Spleen (tissue), 7 donors: ENCODE measurements around the gene SERTAD3.

Experiments used
- CTCF ChIP-seq, 11 experiments: fragments of 200-600 bp in 7 of 11; fragments of 450-650 bp in 4 of 11; sonication (generic) in 4 of 11; IDR thresholded peaks in 8 of 11; conservative IDR thresholded peaks in 3 of 11; 1 replicate in 7 of 11; 2 replicates in 4 of 11; pipeline versions ENCODE4 v1.4.0 to v1.8.0; 2016 to 2021; ENCODE audit warnings: antibody characterized with exemption in 11 of 11, inconsistent platforms in 4 of 11, mild to moderate bottlenecking in 1 of 11
- POLR2A ChIP-seq, 3 donors: fragments of 450-650 bp; IDR thresholded peaks; one replicate each; pipeline ENCODE4 v1.5.1; 2017; ENCODE audit warnings: antibody characterized with exemption in 3 of 3, mild to moderate bottlenecking in 1 of 3
- POLR2AphosphoS5 ChIP-seq, 3 donors: sonication (generic); formaldehyde crosslinking; IDR thresholded peaks; one replicate each; pipeline ENCODE4 v1.5.1; 2017; ENCODE audit warnings: antibody characterized with exemption in 3 of 3
- donor health status: DM: no; HTN: no; CAD: no; lungs with moderate emphysema.
- donor health status: DM: no; HTN: no; CAD: no.
- donor health status: DM: no; HTN: no; CAD: no.

DNA sequence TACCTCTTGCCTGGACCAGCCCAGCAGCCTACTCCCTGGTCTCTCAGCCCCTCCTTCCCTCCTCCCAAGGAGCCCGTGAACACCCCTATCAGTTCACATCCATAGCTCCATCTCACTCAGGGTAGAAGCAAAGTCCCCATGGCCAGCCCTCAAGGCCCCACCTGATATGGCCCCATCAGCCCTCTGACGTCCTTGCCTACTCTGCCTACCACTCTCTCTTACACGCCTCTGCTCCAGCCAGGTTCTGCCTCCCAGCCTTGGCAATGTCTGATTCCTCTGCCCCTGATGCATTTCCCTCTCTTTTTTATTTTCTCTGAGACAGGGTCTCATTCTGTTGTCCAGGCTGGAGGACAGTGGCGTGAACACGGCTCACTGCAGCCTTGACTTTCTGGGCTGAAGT, 7.9 kb upstream of the SERTAD3 start:
- TF ChIP-seq POLR2A (IDR thresholded peaks at IDR 0.05), result no peak
- TF ChIP-seq POLR2AphosphoS5 (IDR thresholded peaks at IDR 0.05), result peak in 1 of 3 donors; percentile 11
- no peak for TF ChIP-seq CTCF (IDR thresholded peaks at IDR 0.05 in 8 of 11, conservative IDR thresholded peaks at IDR 0.05 in 3 of 11)
